Endodermal cell (in vitro differentiated cells): ENCODE results near the gene DSCAML1. TPM values are rescaled to one million over a fixed set of nuclear protein-coding genes. Genes with fewer than 3 reads are reported as not detected.

Experiments used
- DNase-seq: peaks from one replicate; pipeline ENCODE4 v3.0.0-alpha.2; 2017
- H3K27ac ChIP-seq: 2 replicates; pipeline ENCODE4 v1.5.1; 2013; ENCODE audit warnings: mild to moderate bottlenecking, low read depth, low read length, moderate library complexity
- H3K27me3 ChIP-seq: 2 replicates; pipeline ENCODE4 v1.6.1; 2013; ENCODE audit warnings: mild to moderate bottlenecking, low read length, moderate library complexity; ENCODE audit not compliant: insufficient read depth, control insufficient read depth, poor library complexity, severe bottlenecking
- H3K36me3 ChIP-seq: 2 replicates; pipeline ENCODE4 v1.7.0; 2013; ENCODE audit warnings: mild to moderate bottlenecking, low read length, moderate library complexity; ENCODE audit not compliant: control insufficient read depth, insufficient read depth
- H3K4me1 ChIP-seq: one replicate; pipeline ENCODE4 v1.7.0; 2013; ENCODE audit warnings: low read length; ENCODE audit not compliant: control insufficient read depth, insufficient read depth
- H3K4me3 ChIP-seq: 2 replicates; pipeline ENCODE4 v1.5.1; 2013; ENCODE audit warnings: mild to moderate bottlenecking, low read length, moderate library complexity
- H3K9ac ChIP-seq: 2 replicates; pipeline ENCODE4 v1.6.1; 2013; ENCODE audit warnings: mild to moderate bottlenecking, low read length, moderate library complexity; ENCODE audit not compliant: poor library complexity, severe bottlenecking; ENCODE audit errors: extremely low read depth
- H3K9me3 ChIP-seq: 2 replicates; pipeline ENCODE4 v1.6.1; 2013; ENCODE audit warnings: mild to moderate bottlenecking, low read length, moderate library complexity; ENCODE audit not compliant: control insufficient read depth
- H3K27ac Mint-ChIP-seq: 2 replicates; pipeline ENCODE4 v1.8.0; 2020; ENCODE audit warnings: mixed read lengths
- H3K27me3 Mint-ChIP-seq: 2 replicates; pipeline ENCODE4 v1.8.0; 2021; ENCODE audit warnings: mild to moderate bottlenecking, mixed read lengths; ENCODE audit not compliant: insufficient read depth
- H3K36me3 Mint-ChIP-seq: 2 replicates; pipeline ENCODE4 v1.8.0; 2020; ENCODE audit warnings: low read depth, mixed read lengths
- H3K4me1 Mint-ChIP-seq: 2 replicates; pipeline ENCODE4 v1.8.0; 2020; ENCODE audit warnings: mixed read lengths
- H3K4me3 Mint-ChIP-seq: 2 replicates; pipeline ENCODE4 v1.8.0; 2020; ENCODE audit warnings: mild to moderate bottlenecking, moderate library complexity, mixed read lengths
- H3K9me3 Mint-ChIP-seq: 2 replicates; pipeline ENCODE4 v1.8.0; 2020; ENCODE audit warnings: mild to moderate bottlenecking, mixed read lengths
- WGBS, 2 experiments: methylation state at CpG; one replicate each; pipeline versions ENCODE4 v1.1.5 to v1.1.7; 2013; ENCODE audit warnings: missing lambda C conversion rate in 2 of 2, mixed read lengths in 1 of 2; ENCODE audit not compliant: insufficient coverage in 1 of 2, insufficient read length in 1 of 2; 5-methylcytosine and 5-hydroxymethylcytosine counted together
- total RNA-seq, 2 donors: library from RNA; stranded (reverse); fragmentation: NEBNext Ultra II Directional in 1 of 2; extraction: Animal tissue kit (Norgen Biotek cat#: 25700) in 1 of 2; gene quantifications; 2 replicates in 1 of 2; 3 replicates in 1 of 2; pipeline ENCODE4 v1.2.1, GENCODE V29; 2021
- TF ChIP-seq, protein P1 (sequence below): fragments of 200-600 bp; sonication (generic); conservative IDR thresholded peaks from 2 replicates; pipeline ENCODE4 v1.5.0; 2021; ENCODE audit warnings: antibody characterized with exemption, mild to moderate bottlenecking

DSCAML1 gene
- total RNA-seq, 2 donors from 2014 or later = 5.6 to 10.9 TPM

DNA sequence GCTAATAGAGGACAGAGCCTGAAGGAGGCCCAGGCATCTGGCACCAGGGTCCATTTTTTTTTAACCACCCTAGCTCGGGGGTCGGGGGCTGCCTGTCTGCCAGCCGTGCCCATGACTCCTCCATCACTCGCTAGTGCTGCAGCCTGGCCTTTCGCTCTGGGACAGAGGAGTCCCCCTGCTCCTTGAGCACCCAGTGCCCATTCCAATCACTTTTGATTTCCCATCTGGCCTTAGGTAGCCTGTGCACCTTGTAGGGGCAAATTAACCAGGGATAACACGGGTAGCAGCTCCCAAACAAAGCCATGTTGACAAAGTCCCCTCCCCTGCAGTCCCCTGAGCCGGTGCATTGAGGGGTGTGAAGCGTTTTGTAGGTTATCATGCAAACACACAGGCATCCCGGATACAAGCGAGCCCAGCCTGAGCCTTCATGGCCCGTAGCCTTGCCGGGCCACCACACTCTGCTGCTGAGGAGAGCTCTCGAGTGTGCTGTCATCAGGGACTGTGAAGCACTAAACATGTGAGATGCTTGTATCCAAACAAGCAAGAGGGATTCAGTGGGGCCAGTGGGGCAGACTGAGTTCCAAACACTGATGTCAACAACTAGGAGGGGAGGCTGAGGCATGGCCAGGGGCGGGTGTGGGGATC, 208.7 kb downstream of the DSCAML1 start:
- H3K4me1 Mint-ChIP-seq = peaks cover 4% of the 10 kb centered on the region
- Histone ChIP-seq H3K9me3 (no peaks in the 10 kb centered on the region), H3K9ac (no peak overlapping the region), H3K4me1 (no peaks in the 10 kb centered on the region), H3K27ac (no peak overlapping the region), H3K4me3 (no peak overlapping the region), H3K36me3 (no peaks in the 10 kb centered on the region), H3K27me3 (peaks cover 82% of the 10 kb centered on the region)
- H3K27ac Mint-ChIP-seq = no peak overlapping the region
- H3K4me3 Mint-ChIP-seq = no peak overlapping the region
- 87 to 88% methylated on average over 12 to 14 of the region's 14 CpGs for WGBS, 2 experiments
- DNase-seq = no peak
- H3K27me3 Mint-ChIP-seq = peaks cover 31% of the 10 kb centered on the region
- no peaks in the 10 kb centered on the region for H3K9me3 Mint-ChIP-seq
- TF ChIP-seq, protein P1, sequence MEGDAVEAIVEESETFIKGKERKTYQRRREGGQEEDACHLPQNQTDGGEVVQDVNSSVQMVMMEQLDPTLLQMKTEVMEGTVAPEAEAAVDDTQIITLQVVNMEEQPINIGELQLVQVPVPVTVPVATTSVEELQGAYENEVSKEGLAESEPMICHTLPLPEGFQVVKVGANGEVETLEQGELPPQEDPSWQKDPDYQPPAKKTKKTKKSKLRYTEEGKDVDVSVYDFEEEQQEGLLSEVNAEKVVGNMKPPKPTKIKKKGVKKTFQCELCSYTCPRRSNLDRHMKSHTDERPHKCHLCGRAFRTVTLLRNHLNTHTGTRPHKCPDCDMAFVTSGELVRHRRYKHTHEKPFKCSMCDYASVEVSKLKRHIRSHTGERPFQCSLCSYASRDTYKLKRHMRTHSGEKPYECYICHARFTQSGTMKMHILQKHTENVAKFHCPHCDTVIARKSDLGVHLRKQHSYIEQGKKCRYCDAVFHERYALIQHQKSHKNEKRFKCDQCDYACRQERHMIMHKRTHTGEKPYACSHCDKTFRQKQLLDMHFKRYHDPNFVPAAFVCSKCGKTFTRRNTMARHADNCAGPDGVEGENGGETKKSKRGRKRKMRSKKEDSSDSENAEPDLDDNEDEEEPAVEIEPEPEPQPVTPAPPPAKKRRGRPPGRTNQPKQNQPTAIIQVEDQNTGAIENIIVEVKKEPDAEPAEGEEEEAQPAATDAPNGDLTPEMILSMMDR = no peak
- H3K36me3 Mint-ChIP-seq = no peaks in the 10 kb centered on the region

DNA sequence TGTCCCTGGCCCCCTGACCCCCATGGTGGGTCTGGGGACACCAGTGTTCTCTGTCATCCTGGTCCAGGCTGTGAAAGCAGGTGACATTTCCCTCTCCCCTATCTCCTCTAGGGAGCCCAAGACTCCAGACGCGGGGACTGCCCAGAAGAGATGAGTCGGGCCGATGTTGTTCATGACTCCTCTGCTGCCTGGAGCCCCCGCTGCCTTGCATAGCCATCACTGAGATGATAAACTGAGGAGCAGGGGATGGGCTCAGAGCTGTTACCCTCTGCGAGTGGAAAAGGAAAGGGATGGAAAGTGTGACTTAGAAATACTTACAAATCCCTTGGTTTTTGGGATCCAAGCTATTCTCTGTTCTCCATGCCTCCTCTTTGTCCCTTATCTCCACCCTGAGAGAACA, 209.6 kb downstream of the DSCAML1 start:
- peaks cover 87% of the 10 kb centered on the region for H3K27me3 ChIP-seq

DNA sequence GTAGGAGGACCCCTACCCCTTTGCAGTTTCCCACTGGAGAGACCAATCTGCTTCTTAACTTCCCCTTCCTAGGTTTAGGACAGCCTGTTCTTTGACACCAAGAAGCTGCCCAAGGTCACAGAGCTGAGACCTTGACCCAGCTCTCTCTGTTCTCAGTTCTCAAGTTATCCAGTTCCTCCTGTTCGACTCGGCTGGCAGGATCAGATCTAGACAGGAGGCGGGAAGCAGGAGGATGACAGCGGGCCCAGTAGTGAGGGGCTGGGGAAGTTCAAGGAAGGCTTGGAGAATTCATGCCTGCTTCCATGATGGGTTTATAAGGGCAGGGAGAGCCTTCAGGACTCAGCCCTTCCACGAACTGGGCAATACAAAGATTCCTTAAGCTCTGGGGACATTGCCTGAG, 210.6 kb downstream of the DSCAML1 start:
- Histone ChIP-seq H3K4me1 (no peaks in the 10 kb centered on the region), H3K36me3 (no peaks in the 10 kb centered on the region), H3K27ac (no peak overlapping the region), H3K4me3 (no peak overlapping the region), H3K27me3 (peaks cover 91% of the 10 kb centered on the region), H3K9ac (no peak overlapping the region), H3K9me3 (no peaks in the 10 kb centered on the region)
- TF ChIP-seq, protein P1 = no peak
- peaks cover 35% of the 10 kb centered on the region for H3K27me3 Mint-ChIP-seq
- peaks cover 4% of the 10 kb centered on the region for H3K4me1 Mint-ChIP-seq
- no peak overlapping the region for H3K27ac Mint-ChIP-seq
- no peak overlapping the region for H3K4me3 Mint-ChIP-seq
- DNase-seq = no peak
- H3K36me3 Mint-ChIP-seq = no peaks in the 10 kb centered on the region
- WGBS, 2 experiments = 88 to 94% methylated on average over 5 of the region's 5 CpGs
- H3K9me3 Mint-ChIP-seq = no peaks in the 10 kb centered on the region

More for the DNA sequence above, 209.6 kb downstream of the DSCAML1 start:
- no peaks in the 10 kb centered on the region for H3K36me3 ChIP-seq
- H3K9me3 ChIP-seq = no peaks in the 10 kb centered on the region
- Mint-ChIP-seq H3K27ac (no peak overlapping the region), H3K9me3 (no peaks in the 10 kb centered on the region), H3K4me3 (no peak overlapping the region), H3K4me1 (peaks cover 4% of the 10 kb centered on the region), H3K36me3 (no peaks in the 10 kb centered on the region), H3K27me3 (peaks cover 34% of the 10 kb centered on the region)
- TF ChIP-seq, protein P1 = no peak
- no peak overlapping the region for H3K9ac ChIP-seq
- H3K4me3 ChIP-seq = no peak overlapping the region
- no peaks in the 10 kb centered on the region for H3K4me1 ChIP-seq
- no peak overlapping the region for H3K27ac ChIP-seq
- 88 to 93% methylated on average over 6 of the region's 6 CpGs for WGBS, 2 experiments
- no peak for DNase-seq
